Mesenchymal stem cell (in vitro differentiated cells and primary cell): ENCODE data around the gene PHIP. TPM values are rescaled to one million over a fixed set of nuclear protein-coding genes. Genes with fewer than 3 reads are reported as not detected.
A peak's percentile ranks its signal among the peaks of the same experiment; 100 is the strongest.

Experiments used
- DNase-seq: peaks from one replicate; pipeline ENCODE4 v3.0.0-alpha.2; 2013
- H2AFZ ChIP-seq: one replicate; pipeline ENCODE4 v1.6.1; 2013; ENCODE audit warnings: low read depth, mild to moderate bottlenecking, control low read depth, inconsistent platforms, low read length, moderate library complexity
- H2AK5ac ChIP-seq: 2 replicates; pipeline ENCODE4 v1.6.1; 2013; ENCODE audit warnings: low read length, moderate library complexity, mild to moderate bottlenecking, inconsistent platforms; ENCODE audit not compliant: severe bottlenecking
- H2BK120ac ChIP-seq: one replicate; pipeline ENCODE4 v1.6.1; 2013; ENCODE audit warnings: low read depth, mild to moderate bottlenecking, inconsistent platforms, low read length, moderate library complexity
- H2BK12ac ChIP-seq, 2 experiments: one replicate each; pipeline ENCODE4 v1.6.1; 2013; ENCODE audit warnings: inconsistent platforms in 2 of 2, low read length in 2 of 2, mild to moderate bottlenecking in 2 of 2, moderate library complexity in 2 of 2, control low read depth in 1 of 2
- H2BK15ac ChIP-seq: one replicate; pipeline ENCODE4 v1.6.1; 2013; ENCODE audit warnings: mild to moderate bottlenecking, low read depth, inconsistent platforms; ENCODE audit not compliant: poor library complexity, severe bottlenecking
- H2BK5ac ChIP-seq: 2 replicates; pipeline ENCODE4 v1.6.1; 2013; ENCODE audit warnings: low read depth, mild to moderate bottlenecking, low read length, control low read depth, inconsistent platforms; ENCODE audit not compliant: poor library complexity, severe bottlenecking
- H3K14ac ChIP-seq, 2 experiments: one replicate each; pipeline ENCODE4 v1.6.1; 2013; ENCODE audit warnings: inconsistent platforms in 2 of 2, low read length in 2 of 2, control low read depth in 1 of 2, mild to moderate bottlenecking in 1 of 2, moderate library complexity in 1 of 2
- H3K18ac ChIP-seq, 2 experiments: one replicate each; pipeline ENCODE4 v1.6.1; 2013; ENCODE audit warnings: inconsistent platforms in 2 of 2, low read length in 2 of 2, control low read depth in 1 of 2, low read depth in 1 of 2, mild to moderate bottlenecking in 1 of 2
- H3K23ac ChIP-seq, 2 experiments: one replicate each; pipeline ENCODE4 v1.6.1; 2013; ENCODE audit warnings: inconsistent platforms in 2 of 2, low read length in 2 of 2, mild to moderate bottlenecking in 2 of 2, moderate library complexity in 2 of 2, control low read depth in 1 of 2
- H3K27ac ChIP-seq: 2 replicates; pipeline ENCODE4 v1.5.1; 2013; ENCODE audit warnings: mild to moderate bottlenecking, moderate library complexity, low read length, control low read depth, inconsistent platforms; ENCODE audit not compliant: poor library complexity, severe bottlenecking
- H3K27me3 ChIP-seq, 2 experiments: 2 replicates each; pipeline versions ENCODE4 v1.6.1 to v1.7.0; 2013; ENCODE audit warnings: low read length in 2 of 2, mild to moderate bottlenecking in 2 of 2, moderate library complexity in 2 of 2, control low read depth in 1 of 2, inconsistent platforms in 1 of 2; ENCODE audit not compliant: control insufficient read depth in 1 of 2, insufficient read depth in 1 of 2
- H3K36me3 ChIP-seq, 2 experiments: 2 replicates each; pipeline versions ENCODE4 v1.6.1 to v1.7.0; 2013; ENCODE audit warnings: low read length in 2 of 2, control low read depth in 1 of 2, inconsistent platforms in 1 of 2, low read depth in 1 of 2, mild to moderate bottlenecking in 1 of 2; ENCODE audit not compliant: insufficient read depth in 2 of 2, control insufficient read depth in 1 of 2
- H3K4ac ChIP-seq, 2 experiments: one replicate each; pipeline ENCODE4 v1.6.1; 2013; ENCODE audit warnings: inconsistent platforms in 2 of 2, low read length in 2 of 2, mild to moderate bottlenecking in 2 of 2, moderate library complexity in 2 of 2, control low read depth in 1 of 2, low read depth in 1 of 2
- H3K4me1 ChIP-seq: 2 replicates; pipeline ENCODE4 v1.6.1; 2013; ENCODE audit warnings: low read depth, low read length, control low read depth; ENCODE audit not compliant: control insufficient read depth, insufficient read depth
- H3K4me2 ChIP-seq: 2 replicates; pipeline ENCODE4 v1.6.1; 2013; ENCODE audit warnings: low read length, mild to moderate bottlenecking, inconsistent platforms; ENCODE audit not compliant: poor library complexity, severe bottlenecking
- H3K4me3 ChIP-seq, 2 experiments: 2 replicates each; pipeline versions ENCODE4 v1.5.1 to v1.7.0; 2013; ENCODE audit warnings: low read length in 2 of 2, mild to moderate bottlenecking in 2 of 2, control low read depth in 1 of 2, low read depth in 1 of 2; ENCODE audit not compliant: insufficient read depth in 1 of 2
- H3K79me1 ChIP-seq: replicated peaks from 2 replicates; pipeline ENCODE4 v1.6.1; 2013; ENCODE audit warnings: mild to moderate bottlenecking, control low read depth, low read length, inconsistent platforms; ENCODE audit not compliant: poor library complexity, severe bottlenecking
- H3K9ac ChIP-seq: 2 replicates; pipeline ENCODE4 v1.7.0; 2013; ENCODE audit warnings: mild to moderate bottlenecking, low read length, moderate library complexity
- H3K9me3 ChIP-seq: 2 replicates; pipeline ENCODE4 v1.7.0; 2013; ENCODE audit warnings: mild to moderate bottlenecking, low read length; ENCODE audit not compliant: control insufficient read depth
- H4K8ac ChIP-seq: one replicate; pipeline ENCODE4 v1.6.1; 2013; ENCODE audit warnings: inconsistent platforms, mild to moderate bottlenecking, low read length, moderate library complexity
- H4K91ac ChIP-seq: one replicate; pipeline ENCODE4 v1.6.1; 2013; ENCODE audit warnings: mild to moderate bottlenecking, low read length, inconsistent platforms
- WGBS: methylation state at CpG from one replicate; pipeline ENCODE4 v1.1.7; 2013; ENCODE audit warnings: mixed read lengths; 5-methylcytosine and 5-hydroxymethylcytosine counted together
- polyA plus RNA-seq, 2 experiments: library from polyadenylated mRNA; stranded (reverse); fragments of 200-250 nt; gene quantifications; one replicate each; pipeline ENCODE4 v1.2.3, GENCODE V29; 2013

PHIP gene
- polyA plus RNA-seq (2013, experiment 1 of 2): 7.2 TPM
- 6.6 TPM for polyA plus RNA-seq (2013, experiment 2 of 2)

DNA sequence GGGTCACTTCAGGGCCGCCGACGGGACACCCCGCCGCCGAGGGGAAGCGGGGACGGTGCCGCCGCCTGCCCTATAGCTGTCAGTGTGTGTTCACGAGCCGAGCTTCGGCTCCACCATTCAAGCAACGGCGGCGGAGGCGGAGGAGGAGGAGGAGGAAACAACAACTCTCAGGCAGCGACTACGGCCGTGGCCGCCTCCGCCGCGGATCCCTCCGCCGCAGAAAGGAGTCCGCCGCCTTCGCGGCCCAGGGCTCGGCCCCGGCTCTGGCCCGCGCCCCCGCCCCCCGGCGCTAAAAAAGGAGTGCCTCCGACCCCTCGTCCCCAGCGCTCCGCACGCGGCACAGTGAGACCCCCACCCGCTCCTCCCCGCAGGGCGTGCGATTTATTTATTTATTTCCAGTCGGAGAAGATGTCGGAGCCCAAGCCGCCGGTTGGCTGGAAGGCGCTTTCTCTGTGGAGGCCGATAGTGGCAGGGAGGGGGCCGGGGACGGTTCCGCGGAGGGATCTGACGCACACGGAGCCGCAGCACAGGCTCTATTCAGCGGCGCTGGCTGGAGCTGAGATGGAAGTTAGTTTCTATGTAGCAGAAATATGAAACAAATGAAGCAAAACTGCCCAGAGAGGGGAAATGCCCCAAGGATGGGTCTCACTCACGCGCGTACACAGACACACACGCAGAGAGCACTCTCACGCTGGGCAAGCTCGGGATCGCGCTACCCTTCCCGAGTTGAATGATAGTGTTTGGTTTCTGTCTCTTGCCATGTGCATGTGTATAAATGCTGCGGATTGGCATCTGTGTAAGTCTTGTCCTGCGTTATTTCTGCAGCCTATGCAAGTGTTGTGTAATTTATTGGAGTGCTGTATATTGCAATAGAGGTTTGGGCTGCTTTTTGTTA, at the start of gene PHIP:
PHIP (minus strand) TSS at position 180 of the 895 bp plus-strand sequence. CDS start 186 bp downstream, outside the sequence.
- H2AK5ac ChIP-seq: no peak within 1 kb of the TSS
- H3K23ac ChIP-seq: no peak within 1 kb of the TSS
- peak; percentile 99 for DNase-seq
- peak within 1 kb of the TSS; percentile 95 to 97 for H3K18ac ChIP-seq
- no peaks in the 10 kb centered on the region for H3K9me3 ChIP-seq
- H3K4me3 ChIP-seq: peak within 1 kb of the TSS; percentile 94 to 96
- peak within 1 kb of the TSS; percentile 97 for H2BK15ac ChIP-seq
- peak within 1 kb of the TSS in 1 of 2 experiments; percentile 84 for H2BK12ac ChIP-seq
- peak within 1 kb of the TSS; percentile 94 to 98 for H3K4ac ChIP-seq
- WGBS: under 1% methylated on average over 64 of the region's 73 CpGs
- H2BK5ac ChIP-seq: peak within 1 kb of the TSS; percentile 98
- no peaks in the 10 kb centered on the region for H3K79me1 ChIP-seq
- H3K9ac ChIP-seq: peak within 1 kb of the TSS; percentile 94
- H3K27me3 ChIP-seq: no peaks in the 10 kb centered on the region
- peak within 1 kb of the TSS; percentile 84 for H3K4me2 ChIP-seq
- no peaks in the 10 kb centered on the region for H3K4me1 ChIP-seq
- H4K8ac ChIP-seq: peak within 1 kb of the TSS; percentile 95
- H2AFZ ChIP-seq: peak within 1 kb of the TSS; percentile 95
- H3K27ac ChIP-seq: peak within 1 kb of the TSS; percentile 96
- H2BK120ac ChIP-seq: peak within 1 kb of the TSS; percentile 100
- no peaks in the 10 kb centered on the region for H3K36me3 ChIP-seq
- H4K91ac ChIP-seq: peak within 1 kb of the TSS; percentile 92
- H3K14ac ChIP-seq: peak within 1 kb of the TSS; percentile 74 to 95

DNA sequence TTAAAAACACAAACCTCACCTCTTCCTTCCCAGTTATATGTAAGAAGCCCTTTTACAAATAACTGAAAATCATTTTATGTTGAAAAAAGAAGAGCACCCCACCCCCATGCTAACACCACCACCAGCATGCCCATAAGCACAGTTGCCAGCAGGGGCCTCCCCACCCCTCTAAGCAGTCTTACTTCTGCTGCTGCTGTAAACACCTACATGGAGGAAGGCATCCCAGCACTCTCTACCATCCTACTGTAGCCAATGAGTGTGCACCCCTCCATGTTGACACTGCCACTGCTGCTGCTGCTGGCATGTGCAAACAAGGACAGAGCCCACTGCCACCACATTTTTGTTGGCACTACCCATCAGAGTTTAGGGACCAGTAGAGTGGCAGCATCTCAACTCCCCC, 49.6 kb upstream of the PHIP start:
- H4K91ac ChIP-seq: no peak overlapping the region
- no peak overlapping the region for H2BK5ac ChIP-seq
- H4K8ac ChIP-seq: no peak overlapping the region
- no peak overlapping the region for H3K9ac ChIP-seq
- peaks cover 5% of the 10 kb centered on the region for H3K9me3 ChIP-seq
- H3K27me3 ChIP-seq: no peaks in the 10 kb centered on the region
- no peak for DNase-seq
- no peaks in the 10 kb centered on the region for H3K79me1 ChIP-seq
- H3K14ac ChIP-seq: peak overlapping the region in 1 of 2 experiments; percentile 53
- H2BK12ac ChIP-seq: no peak overlapping the region
- no peak overlapping the region for H3K4me2 ChIP-seq
- H2BK15ac ChIP-seq: no peak overlapping the region
- no peak overlapping the region for H3K27ac ChIP-seq
- H3K4me1 ChIP-seq: no peaks in the 10 kb centered on the region
- peak overlapping the region in 1 of 2 experiments; percentile 6 for H3K4ac ChIP-seq
- peak overlapping the region; percentile 34 for H2BK120ac ChIP-seq
- H3K4me3 ChIP-seq: no peak overlapping the region
- no peak overlapping the region for H2AFZ ChIP-seq
- H3K23ac ChIP-seq: no peak overlapping the region
- no peaks in the 10 kb centered on the region for H3K36me3 ChIP-seq
- H2AK5ac ChIP-seq: no peak overlapping the region
- no peak overlapping the region for H3K18ac ChIP-seq

DNA sequence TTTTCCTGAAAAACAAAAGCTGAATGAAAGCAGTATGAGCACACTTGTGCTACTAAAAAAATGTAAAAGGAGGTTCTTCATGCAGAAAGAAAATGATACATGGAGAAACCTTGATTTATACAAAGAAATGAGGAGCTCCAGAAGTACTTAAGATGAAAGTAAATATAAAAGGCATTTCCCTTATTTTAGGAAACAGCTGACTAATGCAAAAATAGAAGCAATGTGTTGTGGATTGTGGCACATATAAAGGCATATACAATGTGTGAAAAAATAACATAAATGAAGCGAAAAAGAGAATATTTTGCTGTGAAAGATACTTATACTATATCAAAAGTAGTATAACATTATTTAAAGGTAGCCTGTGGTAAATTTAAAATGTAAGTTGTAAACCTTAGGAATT, 41.2 kb upstream of the PHIP start:
- H3K4me3 ChIP-seq: no peak overlapping the region
- H3K27me3 ChIP-seq: no peaks in the 10 kb centered on the region
- no peak overlapping the region for H3K4me2 ChIP-seq
- H3K79me1 ChIP-seq: no peaks in the 10 kb centered on the region
- no peak overlapping the region for H2BK12ac ChIP-seq
- H2BK120ac ChIP-seq: no peak overlapping the region
- no peak overlapping the region for H4K91ac ChIP-seq
- no peak overlapping the region for H2AK5ac ChIP-seq
- H3K23ac ChIP-seq: no peak overlapping the region
- H2BK15ac ChIP-seq: no peak overlapping the region
- H2BK5ac ChIP-seq: no peak overlapping the region
- H3K18ac ChIP-seq: no peak overlapping the region
- no peak overlapping the region for H3K9ac ChIP-seq
- H3K27ac ChIP-seq: no peak overlapping the region
- H3K9me3 ChIP-seq: no peaks in the 10 kb centered on the region
- H3K4ac ChIP-seq: no peak overlapping the region
- WGBS: no CpG with 5 or more reads among the region's 1 CpG
- H3K14ac ChIP-seq: no peak overlapping the region
- no peaks in the 10 kb centered on the region for H3K36me3 ChIP-seq
- H3K4me1 ChIP-seq: no peaks in the 10 kb centered on the region
- no peak overlapping the region for H2AFZ ChIP-seq
- DNase-seq: no peak
- H4K8ac ChIP-seq: no peak overlapping the region

DNA sequence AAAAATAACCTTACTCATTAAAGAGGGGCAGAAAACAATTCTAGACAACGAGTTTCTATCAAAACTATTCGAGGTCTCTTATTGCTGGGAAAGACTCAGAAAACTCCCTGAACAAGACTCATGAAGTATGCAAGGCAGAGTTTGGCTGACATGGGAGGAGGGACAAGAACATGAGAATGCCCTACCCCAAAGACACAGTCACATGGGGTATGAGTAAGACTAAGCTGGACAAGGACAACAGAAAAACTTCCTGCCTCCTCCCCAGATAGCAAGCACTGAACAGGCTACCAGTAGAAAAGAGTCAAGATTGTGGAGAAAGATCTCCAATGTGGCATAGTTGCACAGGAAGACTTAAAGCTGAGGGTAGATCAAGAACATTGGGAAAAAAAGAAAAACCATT, 39.7 kb upstream of the PHIP start:
- Histone ChIP-seq H2AFZ (no peak overlapping the region), H3K9ac (no peak overlapping the region), H2BK15ac (no peak overlapping the region), H3K4me2 (no peak overlapping the region), H3K23ac (no peak overlapping the region), H3K4me3 (no peak overlapping the region), H3K79me1 (no peaks in the 10 kb centered on the region), H3K14ac (no peak overlapping the region), H3K27ac (no peak overlapping the region), H3K18ac (no peak overlapping the region), H4K8ac (no peak overlapping the region), H3K36me3 (no peaks in the 10 kb centered on the region), H2BK12ac (no peak overlapping the region), H3K4me1 (no peaks in the 10 kb centered on the region), H2AK5ac (no peak overlapping the region), H3K27me3 (no peaks in the 10 kb centered on the region), H3K4ac (no peak overlapping the region), H3K9me3 (no peaks in the 10 kb centered on the region), H4K91ac (no peak overlapping the region), H2BK5ac (no peak overlapping the region), H2BK120ac (no peak overlapping the region)
- peak; percentile 11 for DNase-seq
- 94% methylated on average over 2 of the region's 2 CpGs for WGBS
